GM08714 (cell line): Measurements from ENCODE around the gene PRKD1.

Experiments used
- H3K4me3 ChIP-seq: fragments of 200-500 bp; sonication (Bioruptor generic); 2 replicates; pipeline ENCODE4 v1.5.1; 2014; ENCODE audit warnings: mild to moderate bottlenecking, low read length, inconsistent platforms
- ZNF274 ChIP-seq: IDR thresholded peaks from 2 replicates; pipeline ENCODE4 v1.6.1; 2012; ENCODE audit warnings: mild to moderate bottlenecking, low read depth, low read length

PRKD1 gene

GRCh38 chr14:29587761-29588470 lies 339.7 kb downstream of the PRKD1 start:
- H3K4me3 ChIP-seq = no peak overlapping the region
- no peak for TF ChIP-seq ZNF274

- H3K4me3 ChIP-seq = no peak overlapping the region
- TF ChIP-seq ZNF274 = no peak
Observed at GRCh38 chr14:29587046-29587445, 340.6 kb downstream of the PRKD1 start.

- H3K4me3 ChIP-seq = no peak overlapping the region
- TF ChIP-seq ZNF274 = no peak
Observed at GRCh38 chr14:29584992-29585391, 342.7 kb downstream of the PRKD1 start.

- TF ChIP-seq ZNF274 = no peak
- H3K4me3 ChIP-seq = no peak overlapping the region
Observed at GRCh38 chr14:29580763-29581162, 346.9 kb downstream of the PRKD1 start.

- no peak overlapping the region for H3K4me3 ChIP-seq
- TF ChIP-seq ZNF274 = no peak
Observed at GRCh38 chr14:29579838-29580237, 347.8 kb downstream of the PRKD1 start.

- H3K4me3 ChIP-seq = no peak overlapping the region
- TF ChIP-seq ZNF274 = no peak
Observed at GRCh38 chr14:29576927-29577326, 350.7 kb downstream of the PRKD1 start.

GRCh38 chr14:29569194-29569593 lies 358.5 kb downstream of the PRKD1 start:
- no peak overlapping the region for H3K4me3 ChIP-seq
- TF ChIP-seq ZNF274 = no peak

GRCh38 chr14:29566194-29566593 lies 361.5 kb downstream of the PRKD1 start:
- TF ChIP-seq ZNF274 = no peak

GRCh38 chr14:29558516-29558915 lies 369.1 kb downstream of the PRKD1 start:
- TF ChIP-seq ZNF274 = no peak
- H3K4me3 ChIP-seq = no peak overlapping the region

More at GRCh38 chr14:29566194-29566593, 361.5 kb downstream of the PRKD1 start:
- no peak overlapping the region for H3K4me3 ChIP-seq

GRCh38 chr14:29554335-29554734 lies 373.3 kb downstream of the PRKD1 start:
- no peak overlapping the region for H3K4me3 ChIP-seq
- no peak for TF ChIP-seq ZNF274

GRCh38 chr14:29553427-29553826 lies 374.2 kb downstream of the PRKD1 start:
- TF ChIP-seq ZNF274 = no peak
- no peak overlapping the region for H3K4me3 ChIP-seq

- no peak for TF ChIP-seq ZNF274
- no peak overlapping the region for H3K4me3 ChIP-seq
Observed at GRCh38 chr14:29548948-29549370, 378.7 kb downstream of the PRKD1 start.

GRCh38 chr14:29545714-29546113 lies 381.9 kb downstream of the PRKD1 start:
- no peak for TF ChIP-seq ZNF274
- no peak overlapping the region for H3K4me3 ChIP-seq

- no peak for TF ChIP-seq ZNF274
Observed at GRCh38 chr14:29536886-29537511, 390.6 kb downstream of the PRKD1 start.

GRCh38 chr14:29529418-29529817 lies 398.2 kb downstream of the PRKD1 start:
- TF ChIP-seq ZNF274 = no peak
- no peak overlapping the region for H3K4me3 ChIP-seq

More at GRCh38 chr14:29536886-29537511, 390.6 kb downstream of the PRKD1 start:
- no peak overlapping the region for H3K4me3 ChIP-seq
